ENCODE data around the gene TMEM92. TPM values are rescaled to one million over a fixed set of nuclear protein-coding genes. Genes with fewer than 3 reads are reported as not detected.
A peak's percentile ranks its signal among the peaks of the same experiment; 100 is the strongest.

The TMEM92 gene
- total RNA-seq, 1 donor from 2014 or later, result 3.5 TPM

GRCh38 chr17:50326831-50327364 is 52.6 kb downstream of the TMEM92 start:
- no peak overlapping the region for H3K4me3 Mint-ChIP-seq
- H3K27ac Mint-ChIP-seq (ENCODE audit: unreplicated experiment), result no peak overlapping the region
- DNase-seq (ENCODE audit: low read depth, low spot score), result no peak

GRCh38 chr17:50328363-50329325 is 54.4 kb downstream of the TMEM92 start:
- DNase-seq (ENCODE audit: low read depth, low spot score), result no peak
- no peak for TF ChIP-seq CTCF (conservative IDR thresholded peaks at IDR 0.05)
- Mint-ChIP-seq H3K27me3 (ENCODE audit: low read depth) (no peaks in the 10 kb centered on the region), H3K4me3 (no peak overlapping the region), H3K4me1 (peaks cover 3% of the 10 kb centered on the region), H3K9me3 (no peaks in the 10 kb centered on the region), H3K36me3 (ENCODE audit: low read depth) (no peaks in the 10 kb centered on the region), H3K27ac (ENCODE audit: unreplicated experiment) (no peak overlapping the region)

More at GRCh38 chr17:50326831-50327364, 52.6 kb downstream of the TMEM92 start:
- Mint-ChIP-seq H3K36me3 (ENCODE audit: low read depth) (no peaks in the 10 kb centered on the region), H3K4me1 (no peaks in the 10 kb centered on the region), H3K27me3 (ENCODE audit: low read depth) (no peaks in the 10 kb centered on the region), H3K9me3 (no peaks in the 10 kb centered on the region)
- TF ChIP-seq CTCF (conservative IDR thresholded peaks at IDR 0.05), result no peak

- H3K4me1 Mint-ChIP-seq, result peaks cover 10% of the 10 kb centered on the region
- no peak overlapping the region for H3K4me3 Mint-ChIP-seq
Observed at GRCh38 chr17:50329716-50330115, 55.5 kb downstream of the TMEM92 start.

GRCh38 chr17:50330151-50330775 is 56.0 kb downstream of the TMEM92 start:
- no peak overlapping the region for H3K4me3 Mint-ChIP-seq
- H3K27ac Mint-ChIP-seq (ENCODE audit: unreplicated experiment), result peak overlapping the region; percentile 13
- H3K36me3 Mint-ChIP-seq (ENCODE audit: low read depth), result no peaks in the 10 kb centered on the region
- no peaks in the 10 kb centered on the region for H3K9me3 Mint-ChIP-seq
- no peak for TF ChIP-seq CTCF (conservative IDR thresholded peaks at IDR 0.05)
- peaks cover 10% of the 10 kb centered on the region for H3K4me1 Mint-ChIP-seq
- no peak for DNase-seq (ENCODE audit: low read depth, low spot score)
- H3K27me3 Mint-ChIP-seq (ENCODE audit: low read depth), result no peaks in the 10 kb centered on the region

More at GRCh38 chr17:50329716-50330115, 55.5 kb downstream of the TMEM92 start:
- Mint-ChIP-seq H3K27ac (ENCODE audit: unreplicated experiment) (no peak overlapping the region), H3K9me3 (no peaks in the 10 kb centered on the region), H3K36me3 (ENCODE audit: low read depth) (no peaks in the 10 kb centered on the region), H3K27me3 (ENCODE audit: low read depth) (no peaks in the 10 kb centered on the region)
- no peak for DNase-seq (ENCODE audit: low read depth, low spot score)
- TF ChIP-seq CTCF (conservative IDR thresholded peaks at IDR 0.05), result no peak

Other genes starting within 250 kb of the TMEM92 start
- 4.5 and 4.8 TPM in 2 replicates for gene ITGA3, start 218.4 kb upstream of the TMEM92 start, total RNA-seq
- 21.6 and 24.6 TPM in 2 replicates for gene PDK2, start 179.1 kb upstream of the TMEM92 start, total RNA-seq
- 26.1 and 28.7 TPM in 2 replicates for gene SAMD14, start 144.3 kb upstream of the TMEM92 start, total RNA-seq
- gene PPP1R9B, start 123.8 kb upstream of the TMEM92 start, total RNA-seq, result 67.1 and 68.8 TPM in 2 replicates
- not detected in 2 replicates for gene SGCA, start 108.5 kb upstream of the TMEM92 start, total RNA-seq
- gene COL1A1, start 72.8 kb upstream of the TMEM92 start, total RNA-seq, result 13.3 and 14.8 TPM in 2 replicates
- gene XYLT2, start 71.7 kb downstream of the TMEM92 start, total RNA-seq, result 23.4 and 26.5 TPM in 2 replicates
- gene MRPL27, start 98.7 kb downstream of the TMEM92 start, total RNA-seq, result 70.4 and 72.2 TPM in 2 replicates
- gene EME1, start 98.8 kb downstream of the TMEM92 start, total RNA-seq, result 25.5 and 31.4 TPM in 2 replicates
- 92.3 and 92.7 TPM in 2 replicates for gene LRRC59, start 123.1 kb downstream of the TMEM92 start, total RNA-seq
- gene ACSF2, start 151.8 kb downstream of the TMEM92 start, total RNA-seq, result 31.5 and 34.5 TPM in 2 replicates
- gene CHAD, start 194.4 kb downstream of the TMEM92 start, total RNA-seq, result 0.19 and 0.27 TPM in 2 replicates
- 42.4 and 42.9 TPM in 2 replicates for gene RSAD1, start 204.4 kb downstream of the TMEM92 start, total RNA-seq
- 1.2 and 1.7 TPM in 2 replicates for gene MYCBPAP, start 234.0 kb downstream of the TMEM92 start, total RNA-seq